B cell (primary cell): ENCODE results near the gene FAM227A. TPM values are rescaled to one million over a fixed set of nuclear protein-coding genes. Genes with fewer than 3 reads are reported as not detected.

Experiments used
- ATAC-seq: fragments of 200-7000 bp; cut with Tn5 transposase; one replicate; pipeline ENCODE4 v1.10.0; 2021; ENCODE audit warnings: low read depth, mild to moderate bottlenecking, moderate number of reproducible peaks, moderate library complexity
- CTCF ChIA-PET: fragments of 350-600 bp; sonication (Branson Sonifier 250); formaldehyde crosslinking; loops from one replicate; lab custom pipeline; 2021; ENCODE audit warnings: antibody characterized with exemption, inconsistent platforms; lab: Charles Lee
- POLR2A ChIA-PET: fragments of 350-600 bp; sonication (Branson Sonifier 250); formaldehyde crosslinking; loops from one replicate; lab custom pipeline; 2021; ENCODE audit warnings: antibody characterized with exemption; lab: Charles Lee
- DNase-seq: peaks from one replicate; pipeline ENCODE4 v3.0.0; 2013
- H2AFZ ChIP-seq: 2 replicates; pipeline ENCODE4 v1.6.1; 2012; ENCODE audit warnings: mild to moderate bottlenecking, low read depth, low read length; ENCODE audit not compliant: insufficient read depth, poor library complexity, severe bottlenecking
- H3K27ac ChIP-seq, 2 donors: 1 replicate in 1 of 2; 2 replicates in 1 of 2; pipeline ENCODE4 v1.5.1; 2012 to 2013; ENCODE audit warnings: low read length in 2 of 2, mild to moderate bottlenecking in 2 of 2, moderate library complexity in 1 of 2
- H3K27me3 ChIP-seq, 4 experiments: fragments of 200-600 bp in 1 of 4; sonication (generic) in 1 of 4; replicated peaks in 1 of 4; 1 replicate in 2 of 4; 2 replicates in 2 of 4; pipeline versions ENCODE4 v1.6.1 to v1.7.0; 2013 to 2016; ENCODE audit warnings: low read length in 3 of 4, mild to moderate bottlenecking in 2 of 4, mixed read lengths in 1 of 4, moderate library complexity in 1 of 4; ENCODE audit not compliant: insufficient read depth in 4 of 4, control insufficient read depth in 3 of 4; ENCODE audit errors: control extremely low read depth in 1 of 4
- H3K36me3 ChIP-seq, 2 experiments: replicated peaks in 1 of 2; 1 replicate in 1 of 2; 2 replicates in 1 of 2; pipeline versions ENCODE4 v1.6.1 to v1.7.1; 2013; ENCODE audit warnings: low read length in 1 of 2; ENCODE audit not compliant: insufficient read depth in 2 of 2, control insufficient read depth in 1 of 2; ENCODE audit errors: control extremely low read depth in 1 of 2, extremely low read depth in 1 of 2
- H3K4me1 ChIP-seq, 2 donors: fragments of 200-600 bp in 1 of 2; sonication (generic) in 1 of 2; 1 replicate in 1 of 2; 2 replicates in 1 of 2; pipeline versions ENCODE4 v1.5.1 to v1.6.1; 2013 to 2017; ENCODE audit warnings: low read length in 2 of 2; ENCODE audit not compliant: control insufficient read depth in 2 of 2, insufficient read depth in 2 of 2
- H3K4me2 ChIP-seq: replicated peaks from 2 replicates; pipeline ENCODE3; 2012; ENCODE audit warnings: mild to moderate bottlenecking, low read depth, low read length; ENCODE audit not compliant: poor library complexity, severe bottlenecking
- H3K4me3 ChIP-seq, 5 experiments: fragments of 200-600 bp in 1 of 5; sonication (generic) in 1 of 5; 1 replicate in 3 of 5; 2 replicates in 2 of 5; pipeline versions ENCODE4 v1.5.1 to v1.7.0; 2011 to 2016; ENCODE audit warnings: low read length in 4 of 5, mild to moderate bottlenecking in 4 of 5, low read depth in 2 of 5, control low read depth in 1 of 5, moderate library complexity in 1 of 5; ENCODE audit not compliant: insufficient read depth in 1 of 5; ENCODE audit errors: control extremely low read depth in 1 of 5, extremely low read depth in 1 of 5
- H3K79me2 ChIP-seq: fragments of 200-600 bp; sonication (generic); one replicate; pipeline ENCODE4 v1.6.0; 2016; ENCODE audit warnings: low read length; ENCODE audit not compliant: control insufficient read depth, insufficient read depth
- H3K9ac ChIP-seq: fragments of 200-600 bp; sonication (generic); 2 replicates; pipeline ENCODE4 v1.6.1; 2017; ENCODE audit warnings: mild to moderate bottlenecking, low read length, moderate library complexity
- H3K9me3 ChIP-seq, 3 donors: one replicate each; pipeline versions ENCODE4 v1.6.1 to v1.7.1; 2013; ENCODE audit warnings: low read length in 2 of 3; ENCODE audit not compliant: control insufficient read depth in 2 of 3, insufficient read depth in 1 of 3; ENCODE audit errors: control extremely low read depth in 1 of 3
- H4K20me1 ChIP-seq: 2 replicates; pipeline ENCODE4 v1.6.0; 2012; ENCODE audit warnings: mild to moderate bottlenecking, low read length; ENCODE audit not compliant: insufficient read depth, control insufficient read depth, poor library complexity, severe bottlenecking
- H3K27ac Mint-ChIP-seq: one replicate; pipeline ENCODE4 v1.8.0; 2021; ENCODE audit warnings: mixed read lengths
- H3K27me3 Mint-ChIP-seq: one replicate; pipeline ENCODE4 v1.8.0; 2021; ENCODE audit warnings: mixed read lengths
- H3K4me1 Mint-ChIP-seq: one replicate; pipeline ENCODE4 v1.8.0; 2021; ENCODE audit warnings: mixed read lengths
- H3K4me3 Mint-ChIP-seq: one replicate; pipeline ENCODE4 v1.8.0; 2021; ENCODE audit warnings: mixed read lengths
- H3K9me3 Mint-ChIP-seq: one replicate; pipeline ENCODE4 v1.8.0; 2022; ENCODE audit warnings: mixed read lengths; ENCODE audit not compliant: insufficient read depth
- EZH2 ChIP-seq: IDR thresholded peaks from 2 replicates; pipeline ENCODE4 v1.6.1; 2012; ENCODE audit warnings: borderline replicate concordance, low read depth, mild to moderate bottlenecking, moderate library complexity, low read length; ENCODE audit not compliant: insufficient read depth, poor library complexity, severe bottlenecking
- WGBS: methylation state at CpG from one replicate; pipeline ENCODE4 v1.1.5; 2013; ENCODE audit warnings: missing lambda C conversion rate; ENCODE audit not compliant: insufficient coverage; 5-methylcytosine and 5-hydroxymethylcytosine counted together
- intact Hi-C: fragments of 100-400 bp; cut with micrococcal nuclease; formaldehyde crosslinking; loops from one replicate; pipeline ENCODE4 v1.10.0; 2022
- polyA plus RNA-seq: library from polyadenylated mRNA; depleted of rRNA; stranded (reverse); fragments of >200 nt; gene quantifications from 2 replicates; pipeline ENCODE4 v1.2.3, GENCODE V29; 2012
- total RNA-seq, 2 donors: library from RNA; stranded (reverse); fragments of 120-200 nt in 1 of 2; gene quantifications; 1 replicate in 1 of 2; 2 replicates in 1 of 2; pipeline versions ENCODE4 v1.2.3 to v1.2.4, GENCODE V29; 2013 to 2022
- TF ChIP-seq, protein P1 (sequence below): fragments of 200-600 bp; IDR thresholded peaks from one replicate; pipeline ENCODE4 v1.8.0; 2022; ENCODE audit warnings: antibody characterized with exemption, mild to moderate bottlenecking

The FAM227A gene
- total and polyA plus RNA-seq, 2 donors (not counting 1 experiment from before 2014, with no cell fraction given) = 0.04 to 0.57 TPM

DNA sequence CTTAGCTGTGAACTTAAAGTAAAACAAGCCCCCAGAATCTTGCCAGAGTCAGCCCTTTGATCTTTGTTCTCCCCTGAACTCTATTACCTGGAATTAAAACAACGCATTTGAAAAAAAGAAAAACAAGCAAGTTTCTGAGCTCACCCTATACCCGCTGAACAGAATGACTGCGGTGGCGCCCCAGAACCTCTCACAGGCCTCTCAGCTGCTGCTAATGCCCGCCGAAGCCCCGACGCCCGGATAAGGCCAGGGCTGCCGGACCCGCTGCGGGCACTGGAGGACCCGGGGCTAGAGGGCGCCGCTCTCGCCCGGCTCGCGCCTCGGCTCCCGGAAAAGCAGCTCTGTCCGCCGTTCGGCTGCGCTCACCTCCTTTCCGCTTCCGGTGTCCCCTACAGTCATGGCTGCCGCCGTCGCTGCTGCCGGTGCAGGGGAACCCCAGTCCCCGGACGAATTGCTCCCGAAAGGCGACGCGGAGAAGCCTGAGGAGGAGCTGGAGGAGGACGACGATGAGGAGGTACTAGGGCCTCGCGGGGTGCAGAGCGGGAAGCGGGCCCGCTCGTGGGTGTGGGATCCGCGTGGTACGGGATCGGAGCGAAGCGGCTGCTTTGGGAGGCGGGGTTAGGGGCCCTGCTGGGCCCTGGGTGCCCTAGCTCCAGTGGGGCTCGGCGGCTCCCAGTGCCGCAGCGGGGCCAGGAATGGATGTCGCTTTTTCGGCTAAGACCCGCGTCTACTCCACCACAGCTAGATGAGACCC is 25.6 kb upstream of the FAM227A start, which contains the start of gene TOMM22:
Gene TOMM22, plus strand, starts transcription at position 376 of the 754 bp plus-strand sequence. Its CDS starts 22 bp downstream, at position 398.
- under 1% methylated on average over 50 of the region's 60 CpGs for WGBS
- no peaks in the 10 kb centered on the region for H3K9me3 Mint-ChIP-seq
- peak within 1 kb of the TSS; percentile 100 for H3K4me3 Mint-ChIP-seq

More for the DNA sequence above, 25.6 kb upstream of the FAM227A start, which contains the start of gene TOMM22:
- Histone ChIP-seq H3K9me3 (no peaks in the 10 kb centered on the region), H3K79me2 (peaks cover 19% of the 10 kb centered on the region), H3K27ac (peak within 1 kb of the TSS; percentile 70 to 88), H2AFZ (peak within 1 kb of the TSS; percentile 96), H3K36me3 (peaks cover 0 to 27% of the 10 kb centered on the region in 2 experiments), H3K9ac (peak within 1 kb of the TSS; percentile 97), H3K4me2 (peak within 1 kb of the TSS; percentile 83), H3K4me1 (peaks cover 11 to 15% of the 10 kb centered on the region in 2 donors), H3K4me3 (peak within 1 kb of the TSS; percentile 78 to 96 (median 87)), H4K20me1 (no peaks in the 10 kb centered on the region), H3K27me3 (no peaks in the 10 kb centered on the region)
- no peak for TF ChIP-seq EZH2
- TF ChIP-seq, protein P1, sequence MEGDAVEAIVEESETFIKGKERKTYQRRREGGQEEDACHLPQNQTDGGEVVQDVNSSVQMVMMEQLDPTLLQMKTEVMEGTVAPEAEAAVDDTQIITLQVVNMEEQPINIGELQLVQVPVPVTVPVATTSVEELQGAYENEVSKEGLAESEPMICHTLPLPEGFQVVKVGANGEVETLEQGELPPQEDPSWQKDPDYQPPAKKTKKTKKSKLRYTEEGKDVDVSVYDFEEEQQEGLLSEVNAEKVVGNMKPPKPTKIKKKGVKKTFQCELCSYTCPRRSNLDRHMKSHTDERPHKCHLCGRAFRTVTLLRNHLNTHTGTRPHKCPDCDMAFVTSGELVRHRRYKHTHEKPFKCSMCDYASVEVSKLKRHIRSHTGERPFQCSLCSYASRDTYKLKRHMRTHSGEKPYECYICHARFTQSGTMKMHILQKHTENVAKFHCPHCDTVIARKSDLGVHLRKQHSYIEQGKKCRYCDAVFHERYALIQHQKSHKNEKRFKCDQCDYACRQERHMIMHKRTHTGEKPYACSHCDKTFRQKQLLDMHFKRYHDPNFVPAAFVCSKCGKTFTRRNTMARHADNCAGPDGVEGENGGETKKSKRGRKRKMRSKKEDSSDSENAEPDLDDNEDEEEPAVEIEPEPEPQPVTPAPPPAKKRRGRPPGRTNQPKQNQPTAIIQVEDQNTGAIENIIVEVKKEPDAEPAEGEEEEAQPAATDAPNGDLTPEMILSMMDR = peak; percentile 72
- H3K27me3 Mint-ChIP-seq = no peaks in the 10 kb centered on the region
- ATAC-seq (peak; percentile 98), DNase-seq (peak; percentile 91)
- ChIA-PET CTCF (interaction anchor here (0.6 to 4.4 kb wide), 18 partner anchors 8 to 632 kb away, joined by 3 to 51 read pairs (median 4); partner anchors contain the start of genes CBY1, FAM227A, GTPBP1 and JOSD1), POLR2A (interaction anchor here (0.6 to 1.9 kb wide), 9 partner anchors 13 to 638 kb away, joined by 3 to 9 read pairs (median 4); partner anchors contain the start of genes CBY1, GTPBP1, NPTXR and RPL3)
- intact Hi-C loops = loop anchor here (1.0 to 5.0 kb wide), 5 partner anchors 24 to 716 kb away; partner anchors contain the start of genes CBX6, CBY1, FAM227A and GTPBP1
- peaks cover 22% of the 10 kb centered on the region for H3K4me1 Mint-ChIP-seq
- H3K27ac Mint-ChIP-seq = peak within 1 kb of the TSS; percentile 96
